Cardiac ventricle fibroblast (primary cell): ENCODE data around the gene SLC52A3. TPM values are rescaled to one million over a fixed set of nuclear protein-coding genes. Genes with fewer than 3 reads are reported as not detected.

Experiments used
- total RNA-seq: library from RNA; depleted of rRNA; stranded (reverse); fragments of >200 nt; gene quantifications from 2 replicates; pipeline ENCODE4 v1.2.3, GENCODE V29; 2015

The SLC52A3 gene
- total RNA-seq = not detected in 2 replicates

GRCh38 chr20:768426-768978, at the start of gene SLC52A3:
SLC52A3 (minus strand) TSS chr20:768500; CDS start chr20:765774, 2,726 bp downstream.

Other genes starting within 250 kb of the SLC52A3 start
- gene CSNK2A1, start 224.7 kb downstream of the SLC52A3 start, total RNA-seq = 75.5 and 84.6 TPM in 2 replicates
- gene TCF15, start 158.2 kb downstream of the SLC52A3 start, total RNA-seq = not detected in 2 replicates
- gene SRXN1, start 115.3 kb downstream of the SLC52A3 start, total RNA-seq = 47.5 and 53.8 TPM in 2 replicates
- not detected in 2 replicates for gene SCRT2, start 92.7 kb downstream of the SLC52A3 start, total RNA-seq
- gene FAM110A, start 65.2 kb upstream of the SLC52A3 start, total RNA-seq = 1.5 and 3.0 TPM in 2 replicates
- gene ANGPT4, start 147.8 kb upstream of the SLC52A3 start, total RNA-seq = 0.05 and 0.06 TPM in 2 replicates
- gene RSPO4, start 233.8 kb upstream of the SLC52A3 start, total RNA-seq = not detected in 2 replicates